Measurements from ENCODE around the gene PLEKHA1.

GRCh38 chr10:122393288-122393687, 18.8 kb downstream of the PLEKHA1 start:
- TF ChIP-seq, protein P1, sequence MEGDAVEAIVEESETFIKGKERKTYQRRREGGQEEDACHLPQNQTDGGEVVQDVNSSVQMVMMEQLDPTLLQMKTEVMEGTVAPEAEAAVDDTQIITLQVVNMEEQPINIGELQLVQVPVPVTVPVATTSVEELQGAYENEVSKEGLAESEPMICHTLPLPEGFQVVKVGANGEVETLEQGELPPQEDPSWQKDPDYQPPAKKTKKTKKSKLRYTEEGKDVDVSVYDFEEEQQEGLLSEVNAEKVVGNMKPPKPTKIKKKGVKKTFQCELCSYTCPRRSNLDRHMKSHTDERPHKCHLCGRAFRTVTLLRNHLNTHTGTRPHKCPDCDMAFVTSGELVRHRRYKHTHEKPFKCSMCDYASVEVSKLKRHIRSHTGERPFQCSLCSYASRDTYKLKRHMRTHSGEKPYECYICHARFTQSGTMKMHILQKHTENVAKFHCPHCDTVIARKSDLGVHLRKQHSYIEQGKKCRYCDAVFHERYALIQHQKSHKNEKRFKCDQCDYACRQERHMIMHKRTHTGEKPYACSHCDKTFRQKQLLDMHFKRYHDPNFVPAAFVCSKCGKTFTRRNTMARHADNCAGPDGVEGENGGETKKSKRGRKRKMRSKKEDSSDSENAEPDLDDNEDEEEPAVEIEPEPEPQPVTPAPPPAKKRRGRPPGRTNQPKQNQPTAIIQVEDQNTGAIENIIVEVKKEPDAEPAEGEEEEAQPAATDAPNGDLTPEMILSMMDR (IDR thresholded peaks at IDR 0.05; ENCODE audit: low read length): no peak
- TF ChIP-seq EZH2 (IDR thresholded peaks at IDR 0.05; ENCODE audit: borderline replicate concordance, low read length): no peak

Data from OCI-LY1 (cell line).